IPS-11a (cell line): ENCODE data around the gene PKNOX2.

Experiments
- H3K4me3 ChIP-seq: one replicate; pipeline ENCODE4 v1.5.1; 2013; ENCODE audit warnings: low read depth, low read length, control low read depth

Gene PKNOX2, protein sequence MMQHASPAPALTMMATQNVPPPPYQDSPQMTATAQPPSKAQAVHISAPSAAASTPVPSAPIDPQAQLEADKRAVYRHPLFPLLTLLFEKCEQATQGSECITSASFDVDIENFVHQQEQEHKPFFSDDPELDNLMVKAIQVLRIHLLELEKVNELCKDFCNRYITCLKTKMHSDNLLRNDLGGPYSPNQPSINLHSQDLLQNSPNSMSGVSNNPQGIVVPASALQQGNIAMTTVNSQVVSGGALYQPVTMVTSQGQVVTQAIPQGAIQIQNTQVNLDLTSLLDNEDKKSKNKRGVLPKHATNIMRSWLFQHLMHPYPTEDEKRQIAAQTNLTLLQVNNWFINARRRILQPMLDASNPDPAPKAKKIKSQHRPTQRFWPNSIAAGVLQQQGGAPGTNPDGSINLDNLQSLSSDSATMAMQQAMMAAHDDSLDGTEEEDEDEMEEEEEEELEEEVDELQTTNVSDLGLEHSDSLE

DNA sequence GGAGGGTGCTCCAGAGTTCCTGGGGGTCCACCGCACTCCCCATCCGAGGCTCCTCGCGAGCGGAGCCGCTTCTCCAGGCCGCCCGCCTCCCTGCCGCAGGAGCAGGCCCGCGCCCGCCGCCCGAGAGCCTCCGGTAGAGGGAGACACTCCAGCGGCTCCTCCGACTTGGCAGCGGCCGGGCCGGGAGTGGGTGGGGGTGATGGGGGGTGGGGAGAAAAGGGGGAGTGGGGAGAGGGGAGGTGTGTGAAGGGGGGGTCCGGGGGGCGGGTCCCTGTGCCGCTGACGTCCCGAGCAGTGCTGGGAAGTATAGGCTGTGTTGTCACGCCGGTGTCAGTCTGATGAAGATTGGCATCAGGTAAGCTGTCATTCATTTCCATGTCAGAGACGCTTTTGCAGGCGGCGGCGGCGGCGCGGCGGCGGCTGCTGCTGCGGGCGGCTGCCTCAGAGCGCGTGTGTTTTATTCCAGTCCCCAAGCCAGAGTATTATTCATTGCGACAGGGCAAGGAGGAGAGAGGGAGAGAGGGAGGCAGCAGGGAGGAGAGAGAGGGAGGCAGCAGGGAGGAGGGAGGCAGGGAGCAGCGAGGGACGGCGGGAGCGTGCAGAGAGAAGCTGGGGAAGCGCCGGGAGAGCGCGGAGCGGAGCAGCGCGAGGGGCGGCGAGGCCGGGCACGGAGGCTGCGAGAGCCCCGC, at the start of gene PKNOX2:
Gene PKNOX2, plus strand, starts transcription at position 330 of the 689 bp plus-strand sequence. CDS start 186,555 bp downstream, outside the sequence.
- H3K4me3 ChIP-seq, result peak within 1 kb of the TSS; percentile 50

DNA sequence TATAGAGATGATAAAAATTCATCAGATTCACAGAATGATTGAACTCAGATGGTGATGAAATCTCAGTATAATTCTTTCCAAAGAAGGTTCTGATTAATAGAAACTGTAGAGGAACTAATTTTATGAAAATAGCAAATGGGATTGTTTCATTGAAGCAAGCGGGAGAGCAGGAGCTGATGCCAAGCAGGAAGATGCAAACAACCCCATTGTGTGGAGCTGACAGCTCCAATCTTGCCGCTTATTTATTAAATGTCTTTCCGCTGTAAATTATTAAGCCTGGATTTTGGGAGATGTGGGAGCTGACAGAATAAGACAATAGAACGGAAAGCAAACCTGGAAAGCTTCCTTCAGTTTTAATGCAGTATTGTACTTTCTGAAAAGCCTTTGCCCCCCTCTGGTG, 47.1 kb upstream of the PKNOX2 start:
- H3K4me3 ChIP-seq, result no peak overlapping the region

DNA sequence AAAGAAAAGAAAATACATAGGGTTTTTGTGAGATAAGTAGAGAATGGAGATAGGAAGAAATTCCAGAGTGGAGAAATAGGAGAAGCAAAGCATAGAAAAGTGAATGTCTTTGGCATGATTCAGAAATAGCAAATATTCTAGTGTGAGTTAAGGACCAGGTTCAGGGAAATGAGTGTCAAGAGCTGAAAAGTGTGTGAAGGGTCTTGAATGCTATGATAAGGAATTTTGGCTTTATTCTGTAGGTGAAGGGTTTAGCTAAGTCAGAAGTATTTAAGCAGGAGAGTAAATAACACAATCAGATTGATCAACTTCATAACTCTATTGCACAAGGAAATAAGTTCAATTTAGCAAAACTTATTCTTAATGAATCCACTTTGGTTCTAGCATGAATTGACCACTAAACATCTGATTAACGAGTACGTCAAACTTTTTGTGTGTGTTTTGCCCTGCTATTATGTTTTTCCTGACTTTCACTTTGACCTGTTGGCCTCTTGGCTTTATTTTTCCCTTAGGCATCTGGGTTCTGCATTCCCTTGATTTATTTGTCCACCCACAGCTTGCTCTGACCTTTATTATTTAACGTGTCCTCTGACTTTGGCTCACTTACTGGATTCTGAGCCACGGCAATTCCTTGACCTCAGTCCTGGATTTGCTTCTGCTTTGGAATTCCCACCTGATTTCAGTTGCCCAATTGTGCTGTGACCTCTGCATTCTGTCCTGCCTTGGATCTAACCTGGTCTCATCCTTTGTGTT, 41.2 kb upstream of the PKNOX2 start:
- no peak overlapping the region for H3K4me3 ChIP-seq

DNA sequence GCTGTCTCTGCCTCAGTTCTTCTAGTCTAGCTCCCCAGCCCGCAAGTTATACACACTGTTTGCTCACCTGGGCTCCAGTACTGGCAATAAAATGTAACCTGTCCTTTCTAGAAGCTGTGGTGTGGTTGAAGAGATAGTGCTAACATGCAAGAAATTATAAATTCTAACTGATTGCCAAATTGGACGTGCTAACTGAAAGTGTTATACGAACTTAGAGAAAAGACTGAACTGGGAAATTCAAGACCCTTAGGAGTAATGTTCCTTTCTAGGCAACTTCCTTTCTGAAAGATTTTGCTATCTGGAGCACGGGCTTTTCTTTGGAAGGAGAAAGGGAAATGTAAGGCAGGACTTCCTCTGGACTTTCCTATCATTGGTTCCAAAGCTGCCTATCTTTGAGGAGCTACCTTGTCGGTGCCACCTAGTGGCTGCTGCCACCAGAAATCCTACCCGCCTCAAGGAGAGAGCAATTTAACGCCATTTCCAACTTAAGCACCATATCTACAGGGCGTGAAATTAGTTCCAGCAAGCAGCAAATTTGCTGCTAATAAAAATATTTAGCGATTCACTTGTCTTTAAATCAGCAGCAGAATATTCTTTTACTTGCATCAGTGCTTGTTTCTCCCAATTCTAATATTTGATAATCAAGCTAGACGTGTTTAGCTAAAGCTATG, 40.5 kb upstream of the PKNOX2 start:
- no peak overlapping the region for H3K4me3 ChIP-seq

DNA sequence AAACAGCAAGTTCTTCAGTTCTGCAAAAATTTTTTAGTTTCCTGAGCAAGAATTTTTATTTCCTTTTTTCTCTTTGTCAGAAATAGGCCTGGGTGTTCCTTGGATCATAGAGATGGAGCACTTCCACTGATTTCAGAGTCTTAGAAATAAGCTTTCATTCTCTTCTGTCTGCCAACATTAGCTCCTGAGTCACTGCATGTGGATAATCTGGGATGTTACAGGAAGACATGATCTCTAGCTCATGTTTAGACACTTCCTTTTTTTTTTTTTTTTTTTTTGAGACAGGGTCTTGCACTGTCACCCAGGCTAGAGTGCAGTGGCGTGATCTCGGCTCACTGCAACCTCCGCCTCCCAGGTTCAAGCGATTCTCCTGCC, 39.9 kb upstream of the PKNOX2 start:
- no peak overlapping the region for H3K4me3 ChIP-seq

DNA sequence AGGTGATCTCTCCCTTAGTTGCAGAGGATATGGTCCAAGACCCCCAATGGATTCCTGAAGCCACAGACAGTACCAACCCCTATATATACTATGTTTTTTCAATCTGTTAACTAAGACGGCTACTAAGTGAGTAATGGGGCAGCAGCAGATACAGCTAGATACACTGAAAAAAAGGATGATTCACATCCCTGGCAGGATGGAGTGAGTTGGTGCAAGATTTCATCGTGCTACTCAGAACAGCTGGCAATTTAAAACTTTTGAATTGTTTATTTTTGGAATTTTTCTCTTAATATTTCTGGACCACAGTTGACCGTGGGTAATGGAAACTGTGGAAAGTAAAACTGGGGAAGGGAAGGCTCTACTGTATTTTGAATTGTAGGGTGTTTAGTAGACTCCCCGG, 36.1 kb upstream of the PKNOX2 start:
- H3K4me3 ChIP-seq, result no peak overlapping the region

DNA sequence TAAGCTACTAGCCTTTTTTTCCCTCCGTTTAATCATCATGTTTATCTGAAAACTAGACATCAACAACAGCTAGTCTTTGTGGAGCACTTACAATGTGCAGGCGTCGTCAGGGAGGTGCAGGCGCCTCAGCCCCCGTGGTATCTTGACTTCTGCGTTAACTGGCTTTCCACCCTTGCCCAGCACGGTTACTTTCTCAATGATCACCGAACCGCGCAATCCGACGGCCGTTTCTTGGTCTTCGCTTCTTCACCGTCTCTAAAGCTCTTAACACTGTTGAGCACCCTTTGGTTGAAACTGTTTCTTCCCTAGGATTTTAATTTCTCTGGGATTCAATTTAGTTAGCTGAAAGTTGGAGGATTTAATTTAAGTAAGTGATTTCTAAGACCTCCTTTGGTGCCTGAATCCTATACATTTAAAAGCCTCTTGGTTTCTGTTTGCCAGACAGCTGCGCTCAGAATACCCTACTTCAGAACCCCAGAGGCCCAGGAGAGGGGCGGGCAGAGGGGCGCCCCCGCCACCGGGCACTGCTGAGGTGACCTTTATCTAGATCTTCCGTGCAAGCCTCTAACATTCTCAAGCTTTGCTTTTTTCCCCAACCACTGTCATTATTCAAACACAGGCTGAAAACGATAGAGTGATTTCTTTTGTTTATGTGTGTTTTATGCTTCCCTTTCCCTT, 35.1 kb upstream of the PKNOX2 start:
- H3K4me3 ChIP-seq, result no peak overlapping the region

DNA sequence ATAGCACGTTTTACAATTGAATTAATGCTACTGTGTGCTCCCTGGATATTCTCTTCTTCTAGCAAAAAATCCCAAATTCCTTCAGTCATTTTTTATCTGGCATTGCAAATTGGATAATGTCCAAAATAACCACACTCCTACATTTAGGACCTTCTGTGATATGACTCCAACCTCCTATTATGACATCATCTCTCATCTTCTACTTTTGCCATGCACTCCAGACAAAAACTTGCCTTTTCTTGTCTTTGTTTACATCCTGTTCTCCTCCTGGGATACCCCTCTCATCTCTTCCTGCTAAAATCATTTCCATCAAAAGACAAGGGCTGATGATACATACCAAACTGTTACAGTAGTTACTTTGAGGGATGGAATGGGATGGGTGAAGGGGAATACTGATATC, 32.5 kb upstream of the PKNOX2 start:
- no peak overlapping the region for H3K4me3 ChIP-seq

DNA sequence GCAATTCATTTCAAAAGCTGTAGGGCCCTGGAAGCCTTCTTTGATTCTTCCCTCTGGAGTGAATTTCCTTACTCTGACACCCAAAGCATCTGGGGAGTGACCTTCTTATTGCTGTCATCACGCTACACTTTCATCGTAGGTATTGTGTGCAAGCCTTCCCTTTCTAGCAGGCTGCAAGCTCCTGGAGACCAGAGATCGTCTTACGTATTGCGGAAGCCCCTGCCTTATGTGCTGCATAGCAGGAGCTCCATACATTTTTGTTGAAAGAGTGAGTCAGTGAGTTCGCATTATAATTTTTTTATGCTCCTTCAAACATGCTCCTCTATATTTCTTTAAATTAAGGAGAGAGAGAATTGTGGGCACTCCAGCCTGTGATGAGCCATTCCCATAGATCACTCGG, 32.0 kb upstream of the PKNOX2 start:
- H3K4me3 ChIP-seq, result no peak overlapping the region

DNA sequence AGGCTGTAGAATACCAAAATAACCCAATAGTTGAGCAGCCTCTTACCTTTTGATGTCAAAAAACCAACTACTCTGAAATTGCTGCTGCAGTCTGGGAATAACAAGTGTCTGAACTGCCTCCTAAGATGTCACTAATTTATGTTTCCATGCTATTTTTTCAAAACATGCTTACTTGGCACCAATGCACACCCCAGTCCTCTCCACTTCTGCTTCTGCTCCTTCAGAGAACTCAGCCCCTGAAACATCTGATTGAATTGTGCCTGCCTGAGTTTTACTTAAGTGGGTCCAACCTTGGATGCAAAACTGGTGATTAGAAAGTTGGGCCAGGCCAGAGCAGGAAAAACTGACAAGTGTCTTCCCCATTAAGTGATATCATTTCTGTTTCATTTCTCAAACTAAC, 28.6 kb upstream of the PKNOX2 start:
- no peak overlapping the region for H3K4me3 ChIP-seq

DNA sequence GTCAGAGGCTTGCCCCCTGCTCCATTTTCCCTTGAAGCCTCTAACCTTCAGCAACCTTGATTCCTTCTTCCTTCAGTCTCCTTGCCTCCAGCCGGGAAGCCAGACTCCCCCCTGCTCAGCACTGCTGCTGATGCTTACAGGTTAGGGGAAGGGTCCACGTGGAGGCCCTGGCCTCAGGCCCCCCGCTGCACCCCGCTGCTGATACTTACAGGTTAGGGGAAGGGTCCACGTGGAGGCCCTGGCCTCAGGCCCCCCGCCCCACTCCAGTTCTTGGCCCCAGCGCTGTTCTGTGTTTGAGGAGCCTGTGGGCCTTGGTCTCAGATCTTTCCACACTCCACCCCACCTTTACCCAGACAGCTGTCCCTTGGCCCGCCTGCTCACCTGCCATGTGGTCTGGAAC, 25.6 kb upstream of the PKNOX2 start:
- H3K4me3 ChIP-seq, result no peak overlapping the region

DNA sequence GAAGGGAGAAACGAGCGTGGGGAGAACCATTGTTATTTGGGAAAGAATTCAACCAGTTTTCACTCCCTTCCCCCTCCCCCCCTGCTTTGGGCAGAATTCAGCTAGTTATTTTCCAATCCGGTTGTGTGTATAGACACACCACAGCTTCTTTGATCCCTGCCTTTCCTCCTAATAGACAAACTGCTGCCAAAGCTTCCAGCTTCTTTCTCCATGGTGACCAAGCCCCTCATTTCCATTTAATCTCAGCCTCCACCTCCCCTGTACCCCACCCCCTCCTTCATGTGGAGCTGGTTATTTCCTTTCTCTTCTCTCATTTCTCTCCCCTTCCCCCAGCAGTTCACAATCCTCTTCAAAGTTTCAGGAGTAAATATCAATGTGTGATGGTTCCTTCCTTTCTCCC, 24.8 kb upstream of the PKNOX2 start:
- no peak overlapping the region for H3K4me3 ChIP-seq

DNA sequence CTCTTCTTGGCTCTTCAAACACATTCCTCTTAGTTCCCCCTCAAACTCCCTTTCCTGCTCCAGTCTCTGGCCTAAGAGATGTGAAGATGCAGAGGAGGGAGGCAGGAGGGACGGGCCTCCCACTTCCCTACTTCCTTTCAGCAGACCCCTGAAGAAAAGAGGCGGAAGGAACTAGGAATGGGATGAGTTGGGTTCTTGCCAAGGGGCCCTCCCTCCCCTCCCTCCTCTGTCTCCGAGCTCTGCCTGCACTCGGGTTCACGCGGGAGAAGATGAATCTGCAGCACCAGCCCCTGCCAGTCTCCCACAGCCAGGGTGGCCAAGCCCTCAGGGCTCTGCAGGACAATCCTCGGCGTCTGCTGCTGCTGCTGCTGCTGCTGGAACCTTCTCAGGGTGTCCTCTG, 24.3 kb upstream of the PKNOX2 start:
- H3K4me3 ChIP-seq, result no peak overlapping the region

DNA sequence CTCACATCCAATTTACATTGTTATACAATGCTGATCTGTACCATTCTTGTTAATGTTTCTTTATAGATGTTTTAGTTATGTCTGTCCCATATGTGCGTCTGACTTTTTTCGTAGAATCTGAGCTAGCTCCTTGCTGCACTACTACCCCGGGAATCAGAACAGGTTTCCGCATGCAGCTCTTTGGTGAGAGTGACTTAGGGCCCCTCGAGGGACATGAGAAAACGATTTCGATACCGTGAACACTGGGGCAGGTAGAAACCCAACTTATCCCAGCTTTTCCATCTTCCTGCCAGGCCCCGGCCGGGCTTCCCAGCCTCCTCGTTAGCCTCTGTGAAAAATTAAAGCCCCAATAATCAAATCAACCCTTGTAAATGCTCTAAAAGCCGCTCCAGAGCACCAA, 23.4 kb upstream of the PKNOX2 start:
- no peak overlapping the region for H3K4me3 ChIP-seq

DNA sequence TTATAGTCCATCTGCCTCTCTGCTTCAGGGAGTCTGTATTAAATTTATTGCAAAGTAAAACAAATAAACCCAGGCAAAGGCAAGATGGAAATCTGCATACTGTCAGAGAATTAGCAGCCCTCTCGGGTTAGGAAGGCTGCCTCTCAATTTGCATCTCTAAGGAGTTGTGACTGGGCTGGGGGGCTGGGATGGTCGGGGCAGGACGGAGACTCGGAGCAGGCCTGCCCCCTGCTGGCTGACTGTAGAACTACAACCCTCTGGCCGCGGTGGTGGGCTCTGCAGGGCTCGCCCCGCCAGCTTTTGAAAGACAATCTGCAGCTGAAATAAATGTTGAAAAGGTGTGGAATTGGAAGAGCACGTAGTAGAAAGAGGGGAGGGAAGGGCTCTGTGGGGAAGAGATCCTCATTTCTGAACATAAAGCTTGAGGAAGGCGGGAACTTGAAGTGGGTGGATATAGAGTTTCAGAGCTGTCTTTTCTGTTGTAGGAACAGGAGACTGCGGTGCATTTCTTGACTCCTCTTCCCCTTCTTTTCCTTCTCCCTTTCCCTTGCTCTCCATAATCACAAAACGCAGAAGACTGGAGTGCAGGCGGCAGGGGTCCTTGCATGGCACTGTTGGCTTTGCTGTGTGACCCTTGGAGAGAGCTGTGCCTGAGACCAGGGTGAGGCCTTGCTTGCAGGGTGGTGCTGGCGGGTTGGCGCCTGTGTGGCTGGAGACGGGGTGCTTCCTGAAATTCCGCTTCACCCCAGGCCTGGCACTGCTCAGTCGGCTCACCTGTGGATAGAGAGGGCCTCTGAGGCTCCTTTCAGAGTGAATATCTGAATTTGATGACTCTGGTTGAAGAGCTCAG, 22.6 kb upstream of the PKNOX2 start:
- no peak overlapping the region for H3K4me3 ChIP-seq

DNA sequence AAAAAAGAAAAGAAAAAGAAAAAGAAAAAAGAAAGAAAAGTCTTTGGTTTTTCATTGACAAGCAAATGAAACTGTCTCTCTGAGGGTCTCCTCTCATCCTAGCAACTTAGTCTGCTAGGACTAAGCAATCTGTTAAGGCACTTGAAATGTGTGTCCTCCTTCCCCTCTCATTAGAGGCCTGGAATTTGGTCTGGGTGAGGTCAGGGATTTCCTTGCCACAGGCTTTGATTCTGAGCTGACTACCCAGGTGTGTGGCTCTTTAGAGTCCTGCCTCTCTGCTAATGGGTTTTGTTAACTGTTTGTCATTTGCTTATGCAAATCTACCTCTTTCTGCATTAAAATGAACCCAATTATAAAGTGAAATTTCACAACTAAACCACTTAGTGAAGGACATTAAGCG, 18.3 kb upstream of the PKNOX2 start:
- H3K4me3 ChIP-seq, result no peak overlapping the region

DNA sequence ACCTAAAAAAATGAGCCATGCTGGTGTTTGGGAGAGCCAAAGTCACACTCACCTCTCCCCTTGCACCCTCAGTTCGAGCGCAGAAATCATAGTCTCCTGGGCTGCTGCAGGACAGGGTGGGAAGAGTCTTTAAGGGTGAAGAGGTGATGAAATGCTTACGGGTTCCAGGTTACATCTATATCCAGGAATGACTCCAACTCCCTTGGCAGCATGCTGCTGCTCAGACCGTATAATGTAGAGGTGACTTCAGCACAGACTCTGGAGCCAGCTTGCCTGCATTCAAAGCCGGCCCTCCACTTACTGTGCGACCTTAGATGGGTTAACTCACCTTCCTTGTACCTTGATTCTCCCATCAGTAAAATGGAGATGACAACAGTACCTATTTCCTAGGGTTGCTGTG, 17.3 kb upstream of the PKNOX2 start:
- H3K4me3 ChIP-seq, result no peak overlapping the region

DNA sequence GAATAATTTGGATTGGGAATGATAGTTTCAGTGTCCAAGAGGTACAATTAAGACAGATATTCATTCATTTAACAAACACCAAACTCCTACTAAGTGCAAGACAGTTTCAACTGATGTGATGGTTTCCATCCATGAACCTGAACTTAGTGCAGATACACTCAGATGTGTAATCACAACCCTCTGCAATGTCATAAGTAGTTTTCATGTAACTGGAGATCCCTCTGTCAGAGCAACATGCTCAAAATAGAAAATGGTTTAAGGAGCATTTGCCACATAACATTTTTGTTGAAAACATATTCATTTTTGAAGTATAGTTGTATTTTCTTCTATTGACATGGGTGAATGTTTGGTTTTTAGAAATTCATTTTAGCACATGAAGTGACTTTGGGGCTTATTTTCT, 16.5 kb upstream of the PKNOX2 start:
- no peak overlapping the region for H3K4me3 ChIP-seq

DNA sequence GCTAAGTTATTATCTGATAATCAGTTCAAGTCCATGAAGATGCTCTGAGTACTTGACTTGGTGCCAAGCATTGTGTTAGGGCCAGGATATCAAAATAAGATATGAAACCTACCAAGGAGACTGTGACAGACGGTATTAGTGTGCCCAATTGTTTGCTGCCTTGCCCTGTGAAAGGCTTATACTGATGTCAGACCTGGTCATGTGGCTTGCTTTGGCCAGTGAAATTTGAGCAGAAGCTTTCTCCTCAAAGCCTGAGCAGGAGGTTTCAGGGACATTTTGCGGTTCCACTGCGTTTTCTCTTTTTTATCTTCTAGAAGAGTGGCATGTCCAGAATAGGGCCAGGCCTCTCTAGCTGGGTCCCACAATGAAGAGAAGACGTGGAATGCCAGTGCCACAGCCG, 15.8 kb upstream of the PKNOX2 start:
- H3K4me3 ChIP-seq, result no peak overlapping the region

DNA sequence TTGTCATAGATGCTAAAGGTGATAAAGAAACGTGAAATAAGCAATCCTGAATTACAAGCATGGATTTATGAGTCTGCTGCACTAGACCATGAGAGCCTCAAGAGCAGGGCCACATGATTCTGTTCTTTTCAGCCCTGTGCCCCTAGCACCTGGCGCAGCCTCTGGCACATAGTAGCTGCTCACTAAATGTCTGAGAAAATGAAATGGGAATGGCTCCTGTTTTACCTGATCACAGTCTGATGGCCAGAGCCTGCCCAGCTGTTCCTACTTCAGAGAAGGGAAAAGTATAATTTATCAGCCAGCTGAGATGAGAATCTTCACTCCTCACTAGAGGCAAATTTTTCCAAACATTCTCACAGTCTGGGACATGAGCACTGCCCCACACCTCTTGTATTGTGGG, 10.7 kb upstream of the PKNOX2 start:
- H3K4me3 ChIP-seq, result no peak overlapping the region
